Hypothalamus (tissue), 51 donors: ENCODE results near the gene TSR3.
A peak's percentile ranks its signal among the peaks of the same experiment; 100 is the strongest.

Experiments
- DNase-seq, 51 donors: peaks; one replicate each; lab custom pipeline; 2025; lab: John Stamatoyannopoulos, UW

TSR3 gene

DNA sequence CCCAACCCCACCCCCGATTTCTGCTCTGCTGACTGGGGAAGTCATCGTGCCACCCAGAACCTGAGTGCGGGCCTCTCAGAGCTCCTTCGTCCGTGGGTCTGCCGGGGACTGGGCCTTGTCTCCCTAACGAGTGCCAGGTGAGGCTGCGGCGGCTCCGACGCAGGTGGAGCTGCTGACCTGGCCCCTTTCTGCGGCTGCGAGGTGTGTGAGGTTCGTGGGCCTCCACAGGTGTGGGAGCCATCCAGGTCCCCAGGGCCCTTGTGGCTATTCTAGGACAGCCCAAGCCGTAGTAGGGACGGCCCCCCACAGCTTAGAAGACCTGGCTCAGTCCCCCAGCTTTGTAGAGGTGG lies 39.2 kb downstream of the TSR3 start:
- no peak for DNase-seq

DNA sequence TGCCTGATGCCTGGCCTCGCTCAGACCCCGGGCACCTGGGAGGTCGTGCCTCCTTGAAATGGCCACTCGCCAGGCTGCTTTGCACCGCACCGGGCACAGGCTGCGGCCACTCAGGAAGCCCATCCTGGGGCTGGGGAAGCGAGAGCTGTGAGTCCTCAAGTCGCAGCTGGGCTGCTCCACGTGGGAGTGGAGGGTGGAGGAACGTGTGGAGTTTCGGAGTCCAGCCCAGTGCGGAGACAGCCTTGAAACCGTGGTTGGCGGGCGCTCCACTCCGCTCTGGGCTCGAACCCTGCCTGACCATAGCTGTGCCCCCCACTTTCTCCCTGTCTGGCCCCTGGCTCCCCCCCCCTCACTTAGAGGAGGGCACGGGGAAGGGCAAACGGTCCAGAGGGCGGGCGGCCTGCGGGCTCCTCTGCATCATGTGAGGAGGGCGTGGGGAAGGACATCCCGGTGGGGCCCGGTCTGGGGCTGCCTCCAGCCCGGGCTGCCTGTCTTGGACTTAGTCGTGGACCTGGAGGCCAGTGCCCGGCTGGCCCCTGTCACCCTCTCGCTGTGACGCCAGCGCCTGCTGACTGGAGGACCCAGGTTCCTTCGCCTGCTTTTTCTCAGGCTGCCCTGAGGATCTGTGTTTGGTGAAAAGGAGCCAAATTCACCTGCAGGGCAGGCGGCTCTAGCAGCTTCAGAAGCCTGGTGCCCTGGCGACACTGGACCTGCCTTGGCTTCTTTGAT lies 39.8 kb downstream of the TSR3 start:
- no peak for DNase-seq

GRCh38 chr16:1311212-1311737 lies 40.4 kb downstream of the TSR3 start:
- no peak for DNase-seq

- no peak for DNase-seq
Observed at GRCh38 chr16:1310832-1311200, 40.9 kb downstream of the TSR3 start.

GRCh38 chr16:1309888-1310831 lies 41.5 kb downstream of the TSR3 start:
- DNase-seq: peak in 6 of 51 donors; percentile 13 to 35 (median 21)

GRCh38 chr16:1308977-1309885 lies 42.4 kb downstream of the TSR3 start, which contains the start of gene UBE2I:
UBE2I (plus strand) TSS chr16:1309636; CDS start chr16:1314031, 4,395 bp downstream.
- peak; percentile 75 to 99 (median 96) for DNase-seq

DNA sequence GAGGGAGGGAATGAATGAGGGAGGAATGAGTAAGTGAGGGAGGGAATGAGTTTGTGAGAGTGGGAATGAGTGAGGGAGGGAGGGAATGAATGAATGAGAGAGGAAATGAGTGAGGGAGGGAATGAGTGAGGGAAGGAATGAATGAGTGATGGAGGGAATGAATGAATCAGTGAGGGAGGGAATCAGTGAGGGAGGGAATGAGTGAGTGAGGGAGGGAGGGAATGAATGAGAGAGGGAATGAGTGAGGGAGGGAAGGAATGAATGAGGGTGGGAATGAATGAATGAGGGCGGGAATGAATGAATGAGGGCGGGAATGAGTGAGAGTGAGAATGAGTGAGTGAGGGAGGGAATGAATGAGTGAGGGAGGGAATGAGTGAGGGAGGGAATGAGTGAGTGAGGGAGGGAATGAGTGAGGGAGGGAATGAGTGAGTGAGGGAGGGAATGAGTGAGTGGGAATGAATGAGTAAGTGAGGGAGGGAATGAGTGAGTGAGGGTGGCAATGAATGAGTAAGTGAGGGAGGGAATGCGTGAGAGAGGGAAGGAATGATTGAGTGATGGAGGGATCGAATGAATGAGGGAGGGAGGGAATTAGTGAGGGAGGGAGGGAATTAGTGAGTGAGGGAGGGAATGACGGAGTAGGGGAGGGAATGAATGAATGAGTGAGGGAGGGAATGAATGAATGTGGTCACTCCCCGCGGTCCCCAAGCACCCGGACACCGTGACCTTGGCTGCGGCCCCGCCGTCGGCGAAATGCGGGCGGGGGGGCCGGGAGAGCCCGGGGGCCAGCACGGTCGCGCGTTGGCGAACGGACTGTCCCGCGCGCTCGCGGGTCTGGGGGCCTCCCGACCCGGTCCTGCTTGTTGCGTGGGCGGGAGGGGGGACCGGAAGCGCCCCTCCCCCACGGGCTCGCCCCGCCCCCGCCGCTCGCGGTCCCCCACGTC lies 43.4 kb downstream of the TSR3 start:
- no peak for DNase-seq

DNA sequence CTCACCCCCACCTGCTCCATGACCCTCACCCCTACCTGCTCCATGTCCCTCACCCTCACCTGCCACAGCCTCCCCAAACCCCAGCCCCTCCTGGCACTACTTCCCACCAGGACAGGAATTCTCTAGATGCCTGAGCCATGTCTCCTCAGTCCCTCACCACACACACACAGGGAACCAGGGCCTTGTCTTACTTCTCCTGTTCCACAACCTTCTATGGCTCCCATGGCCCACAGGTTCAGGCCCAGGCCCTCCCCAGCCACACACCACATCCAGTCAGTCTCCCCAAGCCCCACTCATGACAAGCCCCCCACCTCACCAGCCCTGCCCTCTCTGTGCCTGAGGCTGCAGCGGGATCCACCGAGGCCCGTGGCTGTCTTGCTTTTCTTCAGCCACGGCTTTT lies 45.3 kb downstream of the TSR3 start:
- DNase-seq: no peak

DNA sequence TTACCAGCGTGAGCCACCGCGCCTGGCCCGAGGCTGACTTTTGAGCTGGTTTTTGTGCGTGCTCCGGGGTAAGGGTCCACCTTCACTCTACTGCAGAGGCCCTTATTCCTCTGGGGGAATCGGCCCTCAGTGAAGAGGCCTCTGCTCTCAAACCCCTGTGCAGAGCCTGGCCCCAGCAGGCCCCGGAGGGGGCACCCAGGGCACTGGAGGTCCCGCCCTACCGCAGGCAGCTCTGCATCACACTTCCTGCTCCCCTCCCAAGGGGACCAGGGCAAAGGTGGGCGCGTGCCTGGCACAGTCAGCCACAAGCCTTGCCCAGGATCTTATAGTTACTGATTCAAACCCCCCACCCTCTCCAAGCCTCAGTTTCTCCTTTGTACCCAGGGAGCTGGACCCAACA lies 45.9 kb downstream of the TSR3 start:
- DNase-seq: no peak

DNA sequence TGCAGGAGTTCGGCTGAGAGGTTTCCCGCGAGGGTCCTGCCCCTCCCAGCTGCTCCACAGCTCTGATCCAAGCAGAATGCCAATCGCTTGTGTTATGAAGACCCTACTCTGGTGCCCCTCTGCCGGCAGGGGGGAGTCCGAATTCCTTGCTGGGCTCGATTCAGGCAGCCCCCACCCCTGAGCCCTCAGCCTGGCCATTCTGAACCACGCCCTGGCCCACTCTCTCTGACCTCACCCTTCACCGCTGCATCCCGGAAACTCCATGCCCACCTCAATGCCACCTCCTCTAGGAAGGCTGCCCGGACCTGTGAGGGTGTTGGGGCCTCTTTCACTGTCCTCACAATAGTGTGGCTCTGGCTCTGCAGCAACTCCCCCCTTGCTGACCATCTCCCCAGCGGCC lies 50.1 kb downstream of the TSR3 start:
- DNase-seq: no peak

DNA sequence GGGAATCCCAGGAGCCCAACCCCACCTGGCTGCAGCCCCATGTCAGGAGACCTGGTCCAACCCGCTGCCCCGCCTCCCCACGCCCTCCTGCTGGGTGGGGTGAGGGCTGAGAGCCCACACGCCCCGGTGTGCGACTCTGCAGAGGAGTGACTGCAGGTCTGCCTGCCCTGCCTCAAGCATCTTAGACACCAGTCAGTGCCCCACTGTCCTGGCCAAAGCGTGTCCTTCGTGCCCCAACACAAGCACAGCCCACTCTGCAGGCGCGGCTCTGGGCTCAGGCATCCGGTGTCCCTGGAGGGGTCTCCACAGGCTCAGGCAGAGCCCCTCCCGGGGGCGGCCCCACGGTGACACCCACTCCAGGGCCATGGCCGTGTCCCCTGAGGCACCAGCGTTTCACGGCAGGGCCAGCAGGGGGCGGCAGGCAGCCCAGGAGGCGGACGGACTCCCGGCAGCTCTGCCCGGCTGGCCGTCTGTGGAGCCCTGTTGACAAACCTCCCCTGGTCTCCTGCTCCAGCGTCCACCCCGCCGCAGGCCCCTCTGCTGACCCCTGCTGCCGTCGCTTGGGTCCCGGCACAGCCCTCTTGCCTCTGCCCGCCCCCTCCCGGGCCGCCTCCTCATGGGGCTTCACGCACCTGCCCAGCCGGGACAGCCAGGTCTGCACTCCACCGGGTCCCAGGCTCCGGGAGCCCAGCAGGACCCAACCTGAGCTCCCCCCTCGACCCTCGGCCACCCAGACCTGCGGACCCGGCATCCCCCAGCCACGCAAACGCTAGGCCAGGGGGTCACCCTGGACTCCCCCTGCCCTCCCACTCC lies 50.8 kb downstream of the TSR3 start:
- DNase-seq: peak in 34 of 51 donors; percentile 2 to 72 (median 28)

DNA sequence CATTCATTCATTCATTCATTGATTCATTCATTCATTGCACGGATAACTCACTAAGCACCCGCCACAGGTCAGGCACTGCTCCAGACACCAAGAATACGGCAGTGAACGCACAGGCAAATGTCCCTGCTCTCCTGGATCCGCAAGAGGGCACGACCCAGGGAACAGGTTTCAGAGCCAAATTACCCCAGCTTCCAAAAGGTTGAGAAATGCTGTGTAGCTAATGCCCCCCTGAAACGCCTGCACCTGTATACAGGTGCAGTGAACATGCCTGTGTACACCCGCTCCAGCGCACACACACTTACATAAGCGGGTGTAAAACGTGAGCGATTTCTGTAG lies 51.8 kb downstream of the TSR3 start:
- no peak for DNase-seq
